SU-DHL-6 (cell line): ENCODE measurements around the gene DPP9.

Experiments
- H2AFZ ChIP-seq: fragments of 200-600 bp; sonication (generic); 2 replicates; pipeline ENCODE4 v1.6.1; 2014; ENCODE audit warnings: low read depth, mild to moderate bottlenecking, moderate library complexity, mixed read lengths, antibody characterized with exemption, low read length; ENCODE audit not compliant: severe bottlenecking
- H3F3A ChIP-seq: fragments of 200-600 bp; shearing (Covaris generic); 2 replicates; pipeline ENCODE4 v1.6.0; 2016; ENCODE audit warnings: antibody characterized with exemption, mild to moderate bottlenecking; ENCODE audit not compliant: insufficient read depth
- H3K27ac ChIP-seq: fragments of 200-600 bp; sonication (generic); 2 replicates; pipeline ENCODE4 v1.5.1; 2016; ENCODE audit warnings: low read depth, mild to moderate bottlenecking, low read length, moderate library complexity, mixed read lengths
- H3K27me3 ChIP-seq: fragments of 200-600 bp; sonication (generic), shearing (Covaris generic); 2 replicates; pipeline ENCODE4 v1.6.0; 2014; ENCODE audit warnings: mild to moderate bottlenecking, low read length
- H3K36me3 ChIP-seq: fragments of 200-600 bp; sonication (generic); 2 replicates; pipeline ENCODE4 v1.6.1; 2014; ENCODE audit warnings: mild to moderate bottlenecking, low read length, mixed read lengths
- H3K4me2 ChIP-seq: fragments of 300-600, 200-600 bp; shearing (Covaris generic), sonication (generic); 2 replicates; pipeline ENCODE4 v1.6.0; 2014; ENCODE audit warnings: low read length, low read depth, mild to moderate bottlenecking; ENCODE audit not compliant: poor library complexity, severe bottlenecking
- H3K4me3 ChIP-seq: fragments of 200-600 bp; sonication (generic); 2 replicates; pipeline ENCODE4 v1.5.1; 2014; ENCODE audit warnings: antibody characterized with exemption, low read length, mild to moderate bottlenecking, mixed read lengths; ENCODE audit not compliant: insufficient read depth, poor library complexity, severe bottlenecking
- H3K79me2 ChIP-seq: fragments of 200-600 bp; sonication (generic); 2 replicates; pipeline ENCODE4 v1.6.1; 2014; ENCODE audit warnings: mild to moderate bottlenecking, low read length, moderate library complexity; ENCODE audit not compliant: insufficient read depth
- H3K9ac ChIP-seq: fragments of 200-600 bp; sonication (generic); 2 replicates; pipeline ENCODE4 v1.7.0; 2014; ENCODE audit warnings: mild to moderate bottlenecking, low read length
- H3K9me2 ChIP-seq: fragments of 200-600 bp; sonication (generic); replicated peaks from 2 replicates; pipeline ENCODE4 v1.6.1; 2014; ENCODE audit warnings: low read length; ENCODE audit not compliant: insufficient read depth
- H3K9me3 ChIP-seq: fragments of 200-600 bp; sonication (generic); 2 replicates; pipeline ENCODE4 v1.6.1; 2014; ENCODE audit warnings: low read length, mixed read lengths; ENCODE audit not compliant: insufficient read depth
- H4K20me1 ChIP-seq: fragments of 200-600 bp; sonication (generic); 2 replicates; pipeline ENCODE4 v1.6.1; 2014; ENCODE audit warnings: low read depth, mild to moderate bottlenecking, antibody characterized with exemption, low read length, moderate library complexity, mixed read lengths
- EZH2phosphoT487 ChIP-seq: fragments of 200-600 bp; sonication (generic), shearing (Covaris generic); conservative IDR thresholded peaks from 2 replicates; pipeline ENCODE4 v1.6.1; 2018; ENCODE audit warnings: mild to moderate bottlenecking, antibody characterized with exemption, low read length, moderate library complexity, mixed read lengths
- TF ChIP-seq, protein P1 (sequence below): fragments of 200-600 bp; sonication (generic); IDR thresholded peaks from one replicate; pipeline ENCODE4 v1.5.1; 2017; ENCODE audit warnings: antibody characterized with exemption, mild to moderate bottlenecking, low read length, moderate library complexity; ENCODE audit not compliant: insufficient read depth, poor library complexity, severe bottlenecking

The DPP9 gene

DNA sequence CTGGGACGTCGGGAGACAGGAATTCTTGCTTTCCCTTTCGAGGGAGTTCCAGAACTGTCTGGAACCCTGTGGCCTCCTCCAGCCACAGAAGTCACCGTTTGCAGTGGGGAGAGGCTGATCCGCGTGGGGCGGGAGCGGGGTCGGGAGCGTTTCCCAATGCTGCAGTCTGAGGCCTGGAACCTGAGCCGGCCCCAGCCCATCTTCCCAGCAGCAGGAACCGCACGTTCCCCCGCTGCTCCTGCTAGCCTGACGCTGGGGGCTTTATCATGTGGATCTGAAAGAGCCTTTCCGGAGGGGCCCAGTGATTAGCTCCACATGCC lies 13.4 kb downstream of the DPP9 start:
- Histone ChIP-seq H3K27ac (no peak overlapping the region), H3K79me2 (no peaks in the 10 kb centered on the region), H4K20me1 (no peaks in the 10 kb centered on the region), H3K9me2 (no peaks in the 10 kb centered on the region), H2AFZ (no peak overlapping the region), H3K27me3 (no peaks in the 10 kb centered on the region), H3K36me3 (no peaks in the 10 kb centered on the region), H3K9me3 (no peaks in the 10 kb centered on the region), H3K9ac (no peak overlapping the region), H3K4me3 (no peak overlapping the region), H3F3A (no peaks in the 10 kb centered on the region), H3K4me2 (no peak overlapping the region)
- TF ChIP-seq EZH2phosphoT487, result no peak
- TF ChIP-seq, protein P1, sequence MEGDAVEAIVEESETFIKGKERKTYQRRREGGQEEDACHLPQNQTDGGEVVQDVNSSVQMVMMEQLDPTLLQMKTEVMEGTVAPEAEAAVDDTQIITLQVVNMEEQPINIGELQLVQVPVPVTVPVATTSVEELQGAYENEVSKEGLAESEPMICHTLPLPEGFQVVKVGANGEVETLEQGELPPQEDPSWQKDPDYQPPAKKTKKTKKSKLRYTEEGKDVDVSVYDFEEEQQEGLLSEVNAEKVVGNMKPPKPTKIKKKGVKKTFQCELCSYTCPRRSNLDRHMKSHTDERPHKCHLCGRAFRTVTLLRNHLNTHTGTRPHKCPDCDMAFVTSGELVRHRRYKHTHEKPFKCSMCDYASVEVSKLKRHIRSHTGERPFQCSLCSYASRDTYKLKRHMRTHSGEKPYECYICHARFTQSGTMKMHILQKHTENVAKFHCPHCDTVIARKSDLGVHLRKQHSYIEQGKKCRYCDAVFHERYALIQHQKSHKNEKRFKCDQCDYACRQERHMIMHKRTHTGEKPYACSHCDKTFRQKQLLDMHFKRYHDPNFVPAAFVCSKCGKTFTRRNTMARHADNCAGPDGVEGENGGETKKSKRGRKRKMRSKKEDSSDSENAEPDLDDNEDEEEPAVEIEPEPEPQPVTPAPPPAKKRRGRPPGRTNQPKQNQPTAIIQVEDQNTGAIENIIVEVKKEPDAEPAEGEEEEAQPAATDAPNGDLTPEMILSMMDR, result no peak

- Histone ChIP-seq H3K4me2 (no peak overlapping the region), H3K27ac (no peak overlapping the region), H3K79me2 (no peaks in the 10 kb centered on the region), H2AFZ (no peak overlapping the region), H3K36me3 (no peaks in the 10 kb centered on the region), H3K9ac (no peak overlapping the region), H3K9me3 (no peaks in the 10 kb centered on the region), H3K4me3 (no peak overlapping the region), H3K27me3 (no peaks in the 10 kb centered on the region), H3K9me2 (no peaks in the 10 kb centered on the region), H4K20me1 (no peaks in the 10 kb centered on the region), H3F3A (no peaks in the 10 kb centered on the region)
- TF ChIP-seq, protein P1, result no peak
- TF ChIP-seq EZH2phosphoT487, result no peak
Measured at GRCh38 chr19:4709440-4710280, 14.0 kb downstream of the DPP9 start.

DNA sequence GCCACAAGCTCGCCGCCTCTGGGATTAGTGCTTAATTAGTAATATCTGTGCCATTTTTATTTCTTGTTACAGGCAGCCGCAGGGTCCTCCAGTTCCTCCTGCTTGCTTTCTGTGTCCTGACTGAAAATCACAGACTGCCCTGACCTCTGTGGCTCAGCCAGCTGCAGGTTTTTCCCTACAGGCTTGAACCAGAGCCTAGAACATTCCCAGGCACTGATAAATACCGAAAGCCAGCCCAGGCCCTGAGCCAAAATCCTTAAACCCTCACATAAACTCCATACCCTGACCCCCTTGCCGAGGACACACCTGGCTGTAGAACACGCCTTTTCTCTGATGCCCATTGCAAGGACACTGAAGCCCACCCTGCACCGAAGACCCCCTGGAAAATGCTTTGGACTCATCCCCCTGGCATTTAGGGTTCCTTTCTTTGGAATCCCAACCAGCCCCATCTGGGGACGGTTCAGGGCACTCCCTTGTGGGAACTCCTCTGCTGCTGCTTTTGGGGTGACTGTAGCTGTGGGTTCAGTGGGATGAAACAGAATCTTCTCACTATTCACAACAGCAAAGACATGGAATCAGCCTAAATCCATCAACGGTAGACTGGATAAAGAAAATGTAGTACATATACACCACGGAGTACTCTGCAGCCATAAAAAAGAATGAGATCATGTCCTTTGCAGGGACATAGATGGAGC lies 15.5 kb downstream of the DPP9 start:
- Histone ChIP-seq H3K9me3 (no peaks in the 10 kb centered on the region), H3K36me3 (no peaks in the 10 kb centered on the region), H3F3A (no peaks in the 10 kb centered on the region), H3K4me2 (no peak overlapping the region), H2AFZ (no peak overlapping the region), H3K79me2 (no peaks in the 10 kb centered on the region), H3K9ac (no peak overlapping the region), H3K27ac (no peak overlapping the region), H4K20me1 (no peaks in the 10 kb centered on the region), H3K27me3 (no peaks in the 10 kb centered on the region), H3K4me3 (no peak overlapping the region), H3K9me2 (no peaks in the 10 kb centered on the region)
- no peak for TF ChIP-seq EZH2phosphoT487
- TF ChIP-seq, protein P1, result no peak
